ENCODE results near the gene TRA2B.

The TRA2B gene

GRCh38 chr3:185881926-185882325, 55.9 kb downstream of the TRA2B start:
- DNase-seq (ENCODE audit: low read depth in 2 of 3, low spot score in 2 of 3): no peak

- DNase-seq (ENCODE audit: low read depth in 2 of 3, low spot score in 2 of 3): no peak
Observed at GRCh38 chr3:185880600-185880999, 57.2 kb downstream of the TRA2B start.

- DNase-seq (ENCODE audit: low read depth in 2 of 3, low spot score in 2 of 3): no peak
Observed at GRCh38 chr3:185878920-185879319, 58.9 kb downstream of the TRA2B start.

- no peak for DNase-seq (ENCODE audit: low read depth in 2 of 3, low spot score in 2 of 3)
Observed at GRCh38 chr3:185874119-185874518, 63.7 kb downstream of the TRA2B start.

- no peak for DNase-seq (ENCODE audit: low read depth in 2 of 3, low spot score in 2 of 3)
Observed at GRCh38 chr3:185867650-185868049, 70.2 kb downstream of the TRA2B start.

GRCh38 chr3:185866995-185867394, 70.8 kb downstream of the TRA2B start:
- no peak for DNase-seq (ENCODE audit: low read depth in 2 of 3, low spot score in 2 of 3)

GRCh38 chr3:185866555-185866954, 71.3 kb downstream of the TRA2B start:
- no peak for DNase-seq (ENCODE audit: low read depth in 2 of 3, low spot score in 2 of 3)
